Activated CD8-positive, alpha-beta memory T cell treated with anti-CD3 and anti-CD28 coated beads, Interleukin-2, amount 50 U/mL, for 48 hours (primary cell): ENCODE data around the gene LDLRAD3.

ENCODE experiments used
- DNase-seq: peaks from one replicate; pipeline ENCODE4 v3.0.0-alpha.2; 2020

Gene LDLRAD3

DNA sequence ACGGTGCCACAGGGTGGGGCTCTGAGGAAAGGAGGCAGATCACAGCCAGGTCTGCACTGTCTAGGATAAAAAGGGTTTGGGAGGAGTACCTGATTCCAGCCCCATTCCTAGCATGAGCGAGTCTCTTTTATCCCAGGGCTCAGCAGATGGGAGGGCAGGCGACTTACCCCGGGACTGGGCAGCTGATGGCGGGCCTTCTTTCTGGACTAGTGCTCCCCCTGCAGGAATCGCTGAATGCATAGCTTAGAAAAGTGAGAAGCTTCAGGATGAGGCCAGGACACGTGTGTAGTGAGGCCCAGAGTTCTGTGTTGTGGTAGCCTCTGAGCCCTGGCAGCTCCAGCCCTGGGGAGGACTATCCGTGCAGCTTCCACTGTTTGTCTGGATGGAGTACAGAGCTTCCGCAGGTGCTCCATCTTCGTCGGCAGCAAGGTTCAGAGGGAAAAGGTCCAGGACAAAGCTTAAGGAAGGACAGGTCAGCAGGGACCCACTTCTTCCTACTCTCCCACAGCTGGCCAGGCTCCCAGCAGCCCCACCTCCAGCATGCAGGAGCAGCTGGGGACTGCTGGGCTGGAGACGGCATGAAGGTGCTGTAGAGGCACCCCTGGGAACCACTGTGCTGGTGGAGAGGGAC, 315.0 kb downstream of the LDLRAD3 start:
- no peak for DNase-seq

GRCh38 chr11:36261094-36261493, 317.2 kb downstream of the LDLRAD3 start:
- DNase-seq = no peak

- DNase-seq = no peak
These were observed 320.4 kb downstream of the LDLRAD3 start for GRCh38 chr11:36264011-36264972.

DNA sequence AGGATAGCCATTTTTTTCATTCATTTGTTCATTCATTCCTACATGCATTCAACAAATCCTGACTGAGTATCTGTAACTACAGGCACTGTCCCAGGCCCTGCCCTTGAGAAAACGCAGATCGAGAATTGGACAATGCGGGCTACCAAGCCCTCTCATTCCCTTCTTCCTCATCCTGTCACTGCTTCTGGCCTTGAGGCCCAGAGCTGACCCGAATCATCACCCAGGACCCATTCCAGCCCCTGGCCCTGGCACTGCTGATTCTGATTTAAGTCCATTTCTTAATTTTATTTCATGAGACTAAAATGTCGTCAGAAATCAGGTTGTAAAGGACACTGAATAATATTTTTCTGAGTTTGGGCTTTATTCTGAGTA, 321.1 kb downstream of the LDLRAD3 start:
- no peak for DNase-seq

- peak; percentile 84 for DNase-seq
These were observed 322.1 kb downstream of the LDLRAD3 start for GRCh38 chr11:36265793-36266628.

GRCh38 chr11:36266767-36267166, 322.9 kb downstream of the LDLRAD3 start:
- no peak for DNase-seq

GRCh38 chr11:36268337-36268985, 324.6 kb downstream of the LDLRAD3 start:
- no peak for DNase-seq

GRCh38 chr11:36270701-36271100, 326.8 kb downstream of the LDLRAD3 start:
- no peak for DNase-seq

- DNase-seq = no peak
These were observed 328.0 kb downstream of the LDLRAD3 start for GRCh38 chr11:36271794-36272407.

GRCh38 chr11:36273110-36273509, 329.2 kb downstream of the LDLRAD3 start:
- no peak for DNase-seq

DNA sequence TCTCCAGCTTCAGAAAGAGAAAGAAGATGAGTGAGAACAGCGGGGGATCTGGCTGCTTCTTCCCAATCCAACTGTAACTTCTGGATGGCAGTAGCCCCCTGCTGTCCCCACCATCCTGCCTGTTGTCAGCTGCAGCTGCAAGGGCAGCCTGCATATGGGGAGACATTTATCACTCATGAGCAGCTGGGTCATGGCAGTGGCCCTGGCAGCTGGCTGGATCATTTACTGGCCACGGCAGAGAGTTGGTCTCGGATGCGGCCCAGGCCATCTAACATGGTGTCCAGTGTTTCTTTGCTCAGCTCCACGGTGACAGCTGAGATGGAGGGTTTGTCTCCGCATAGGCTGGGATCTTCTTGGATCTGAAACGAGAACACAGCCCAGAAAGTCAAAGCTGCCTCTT, 330.6 kb downstream of the LDLRAD3 start:
- DNase-seq = peak; percentile 23

- DNase-seq = peak; percentile 42
These were observed 334.8 kb downstream of the LDLRAD3 start for GRCh38 chr11:36278531-36279282.

- no peak for DNase-seq
These were observed 336.7 kb downstream of the LDLRAD3 start for GRCh38 chr11:36280531-36280930.
